ENCODE results near the gene DECR2. TPM values are rescaled to one million over a fixed set of nuclear protein-coding genes. Genes with fewer than 3 reads are reported as not detected.

DECR2 gene
- total and polyA plus RNA-seq, 10 of the 15 experiments (the other 5 are each of a cell fraction or from before 2014, with no cell fraction given), result 0.53 to 20.3 (median 6.0) TPM

DNA sequence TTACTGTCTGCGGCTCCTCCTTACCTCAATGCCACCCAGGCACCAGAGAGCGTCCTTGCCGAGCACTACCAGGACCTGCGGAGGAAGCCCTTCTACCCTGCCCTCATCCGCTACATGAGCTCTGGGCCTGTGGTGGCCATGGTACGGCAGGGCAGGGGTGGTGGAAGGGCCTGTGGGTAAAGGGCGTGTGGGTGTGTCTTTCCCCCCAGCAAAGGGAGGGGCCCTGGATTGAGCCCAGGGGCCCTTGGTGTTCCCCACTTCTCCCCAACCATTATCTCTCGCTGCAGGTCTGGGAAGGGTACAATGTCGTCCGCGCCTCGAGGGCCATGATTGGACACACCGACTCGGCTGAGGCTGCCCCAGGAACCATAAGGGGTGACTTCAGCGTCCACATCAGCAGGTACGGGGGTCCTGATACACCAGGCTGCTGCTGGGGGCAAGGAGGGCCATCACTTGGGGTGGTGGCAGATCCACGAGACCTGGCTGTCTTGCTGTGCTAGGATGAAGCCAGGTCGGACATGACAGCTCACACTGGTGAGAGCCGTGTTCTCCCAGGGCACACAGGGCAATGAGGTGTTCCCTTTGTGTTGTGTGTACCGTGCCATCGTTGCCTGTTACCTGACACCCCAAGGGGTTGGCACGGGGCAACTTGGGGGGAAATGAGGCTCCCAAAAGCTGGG is 2.2 kb upstream of the DECR2 start:
- 91% methylated on average over 22 of the region's 22 CpGs for WGBS (ENCODE audit: insufficient coverage, insufficient replicate concordance, low lambda C conversion rate, missing lambda C conversion rate)
- DNase-seq (ENCODE audit: low read depth, low spot score), result no peak
- FAIRE-seq, result no peak
- POLR2A ChIA-PET, result interaction anchor here (1.3 to 2.5 kb wide), 2 partner anchors 17 to 127 kb away, joined by 4 to 9 read pairs; no protein-coding TSS in a partner anchor
- Histone ChIP-seq H3K27ac (ENCODE audit: control insufficient read depth, insufficient read depth) (no peak overlapping the region), H3K4me1 (ENCODE audit: control insufficient read depth, insufficient read depth, low read length) (peaks cover 11% of the 10 kb centered on the region; the same call in 1 of the 2 replicates), H3K36me3 (ENCODE audit: control insufficient read depth in 2 of 2, insufficient read depth in 2 of 2, low read length in 1 of 2) (no peaks in the 10 kb centered on the region), H3K4me3 (no peak overlapping the region), H3K9me3 (replicated peaks; ENCODE audit: control insufficient read depth, insufficient read depth, low read length) (no peaks in the 10 kb centered on the region), H3K4me2 (ENCODE audit: control insufficient read depth, insufficient read depth) (no peak overlapping the region), H3K27me3 (replicated peaks in 1 of 2; ENCODE audit: control insufficient read depth in 2 of 2, insufficient read depth in 2 of 2, low read length in 1 of 2) (no peaks in the 10 kb centered on the region), H3K79me2 (ENCODE audit: control insufficient read depth, insufficient read depth, low read length) (peaks cover 2% of the 10 kb centered on the region; the same call in 1 of the 2 replicates), H2AFZ (ENCODE audit: control insufficient read depth, low read depth, low read length) (no peak overlapping the region), H4K20me1 (ENCODE audit: control insufficient read depth, insufficient read depth) (no peaks in the 10 kb centered on the region), H3K9ac (ENCODE audit: control insufficient read depth, insufficient read depth, low read length) (no peak overlapping the region)
- CTCF ChIA-PET, result no interaction called here
- intact Hi-C loops (cut with micrococcal nuclease; ENCODE audit: unreplicated experiment) (loop anchor here (10.0 kb wide), 2 partner anchors 95 to 265 kb away; partner anchors contain the start of gene RHOT2), in situ Hi-C loops (cut with MboI) (loop anchor here (10.0 kb wide), 1 partner anchor 265 kb away; the partner anchor contains the start of gene RHOT2)
- BruUV-seq (replicated peaks), result no TSS peak
- RAD21 ChIA-PET (ENCODE audit: unreplicated experiment), result no interaction called here
- SMC1A ChIA-PET (ENCODE audit: uncharacterized antibody, unreplicated experiment), result interaction anchor here (0.9 kb wide), 1 partner anchor 50 kb away, joined by 3 read pairs; no protein-coding TSS in a partner anchor
- ATAC-seq, result no peak
- TF ChIP-seq CREM (IDR thresholded peaks at IDR 0.05; ENCODE audit: low read depth), result no peak
- TF ChIP-seq PML (IDR thresholded peaks at IDR 0.05; ENCODE audit: low read length), result no peak
- no peak for TF ChIP-seq EED (IDR thresholded peaks at IDR 0.05; ENCODE audit: low read depth)
- no peak for TF ChIP-seq ZNF207 (IDR thresholded peaks at IDR 0.05; ENCODE audit: borderline replicate concordance)

GRCh38 chr16:400061-400591 is 1.6 kb upstream of the DECR2 start:
- SMC1A ChIA-PET (ENCODE audit: uncharacterized antibody, unreplicated experiment), result interaction anchor here (0.9 to 1.7 kb wide), 2 partner anchors 17 to 51 kb away, joined by 3 to 5 read pairs; no protein-coding TSS in a partner anchor
- Histone ChIP-seq H2AFZ (ENCODE audit: control insufficient read depth, low read depth, low read length) (no peak overlapping the region), H3K4me2 (ENCODE audit: control insufficient read depth, insufficient read depth) (peak overlapping the region; percentile 73), H3K27me3 (replicated peaks in 1 of 2; ENCODE audit: control insufficient read depth in 2 of 2, insufficient read depth in 2 of 2, low read length in 1 of 2) (no peaks in the 10 kb centered on the region), H3K27ac (ENCODE audit: control insufficient read depth, insufficient read depth) (peak overlapping the region; percentile 73; the same call in 1 of the 2 replicates), H3K9ac (ENCODE audit: control insufficient read depth, insufficient read depth, low read length) (peak overlapping the region; percentile 88; the same call in 1 of the 2 replicates), H3K9me3 (replicated peaks; ENCODE audit: control insufficient read depth, insufficient read depth, low read length) (no peaks in the 10 kb centered on the region), H3K4me3 (peak overlapping the region; percentile 97), H3K4me1 (ENCODE audit: control insufficient read depth, insufficient read depth, low read length) (peaks cover 11% of the 10 kb centered on the region; the same call in 1 of the 2 replicates), H3K79me2 (ENCODE audit: control insufficient read depth, insufficient read depth, low read length) (peaks cover 2% of the 10 kb centered on the region; the same call in 1 of the 2 replicates), H4K20me1 (ENCODE audit: control insufficient read depth, insufficient read depth) (no peaks in the 10 kb centered on the region), H3K36me3 (ENCODE audit: control insufficient read depth in 2 of 2, insufficient read depth in 2 of 2, low read length in 1 of 2) (no peaks in the 10 kb centered on the region)
- DNase-seq (ENCODE audit: low read depth, low spot score) (no peak), FAIRE-seq (no peak), ATAC-seq (no peak)
- RAD21 ChIA-PET (ENCODE audit: unreplicated experiment), result no interaction called here
- POLR2A ChIA-PET, result interaction anchor here (0.6 to 2.5 kb wide), 3 partner anchors 17 to 126 kb away, joined by 3 to 9 read pairs (median 4); no protein-coding TSS in a partner anchor
- 67% methylated on average over 10 of the region's 10 CpGs for WGBS (ENCODE audit: insufficient coverage, insufficient replicate concordance, low lambda C conversion rate, missing lambda C conversion rate)
- intact Hi-C loops (cut with micrococcal nuclease; ENCODE audit: unreplicated experiment), result no loop called here
- CTCF ChIA-PET, result interaction anchor here (1.0 kb wide), 1 partner anchor 8 kb away, joined by 3 read pairs; no protein-coding TSS in a partner anchor
- no peak for TF ChIP-seq PML (IDR thresholded peaks at IDR 0.05; ENCODE audit: low read length)
- no peak for TF ChIP-seq ZNF687 (IDR thresholded peaks at IDR 0.05)
- TF ChIP-seq MEF2A (IDR thresholded peaks at IDR 0.05; ENCODE audit: insufficient read depth, low read depth, low read length), result no peak
- no peak for TF ChIP-seq RCOR1 (conservative IDR thresholded peaks at IDR 0.05; ENCODE audit: low read depth, low read length)
- no peak for TF ChIP-seq JUNB (IDR thresholded peaks at IDR 0.05)
- TF ChIP-seq EED (IDR thresholded peaks at IDR 0.05; ENCODE audit: low read depth), result no peak
- TF ChIP-seq, protein P1, sequence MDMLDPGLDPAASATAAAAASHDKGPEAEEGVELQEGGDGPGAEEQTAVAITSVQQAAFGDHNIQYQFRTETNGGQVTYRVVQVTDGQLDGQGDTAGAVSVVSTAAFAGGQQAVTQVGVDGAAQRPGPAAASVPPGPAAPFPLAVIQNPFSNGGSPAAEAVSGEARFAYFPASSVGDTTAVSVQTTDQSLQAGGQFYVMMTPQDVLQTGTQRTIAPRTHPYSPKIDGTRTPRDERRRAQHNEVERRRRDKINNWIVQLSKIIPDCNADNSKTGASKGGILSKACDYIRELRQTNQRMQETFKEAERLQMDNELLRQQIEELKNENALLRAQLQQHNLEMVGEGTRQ (IDR thresholded peaks at IDR 0.05; ENCODE audit: borderline replicate concordance, low read depth, low read length), result no peak
- BruUV-seq (replicated peaks), result TSS peak; percentile 44
- in situ Hi-C loops (cut with MboI), result no loop called here

Measured in GM12878 (cell line).